ENCODE data around the gene RAB26.

DNA sequence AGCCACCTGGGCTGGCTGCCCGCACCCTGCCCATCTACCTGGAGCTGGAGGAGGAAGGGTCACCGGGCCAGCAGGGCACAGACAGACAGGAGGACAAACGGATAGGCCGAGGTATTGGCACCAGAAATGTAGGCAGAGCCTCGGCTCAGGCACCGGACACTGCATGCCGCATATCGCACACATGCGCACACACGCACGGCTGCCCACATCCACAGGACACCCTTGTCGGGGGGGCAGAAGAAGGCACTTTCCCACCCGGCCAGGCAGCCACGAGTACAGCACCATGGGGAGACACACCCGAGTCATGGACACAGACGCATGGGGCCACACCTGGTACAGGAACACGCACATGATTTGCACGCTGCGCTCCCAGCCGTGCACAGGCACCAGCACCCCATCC is 33.5 kb downstream of the RAB26 start:
- TF ChIP-seq POLR2A (IDR thresholded peaks at IDR 0.05; ENCODE audit: low read length) (no peak), GATA1 (IDR thresholded peaks at IDR 0.05; ENCODE audit: low read depth, low read length) (no peak)
